H4 (cell line): ENCODE results near the gene SLC1A7. TPM values are rescaled to one million over a fixed set of nuclear protein-coding genes. Genes with fewer than 3 reads are reported as not detected.
"Not testable (repeated sequence)": the region's sequence is repeated elsewhere in the genome, so short reads cannot be mapped to it uniquely, and the experiment has no call there.

Source experiments
- DNase-seq: peaks from one replicate; pipeline ENCODE4 v3.0.0-alpha.2; 2015; ENCODE audit warnings: low spot score
- total RNA-seq: library from RNA; depleted of rRNA; stranded (reverse); fragments of >200 nt; shearing (Covaris generic); gene quantifications from 2 replicates; pipeline ENCODE4 v1.2.3, GENCODE V29; 2014; rRNA removed

The SLC1A7 gene
- 0.60 and 2.4 TPM in 2 replicates for total RNA-seq

DNA sequence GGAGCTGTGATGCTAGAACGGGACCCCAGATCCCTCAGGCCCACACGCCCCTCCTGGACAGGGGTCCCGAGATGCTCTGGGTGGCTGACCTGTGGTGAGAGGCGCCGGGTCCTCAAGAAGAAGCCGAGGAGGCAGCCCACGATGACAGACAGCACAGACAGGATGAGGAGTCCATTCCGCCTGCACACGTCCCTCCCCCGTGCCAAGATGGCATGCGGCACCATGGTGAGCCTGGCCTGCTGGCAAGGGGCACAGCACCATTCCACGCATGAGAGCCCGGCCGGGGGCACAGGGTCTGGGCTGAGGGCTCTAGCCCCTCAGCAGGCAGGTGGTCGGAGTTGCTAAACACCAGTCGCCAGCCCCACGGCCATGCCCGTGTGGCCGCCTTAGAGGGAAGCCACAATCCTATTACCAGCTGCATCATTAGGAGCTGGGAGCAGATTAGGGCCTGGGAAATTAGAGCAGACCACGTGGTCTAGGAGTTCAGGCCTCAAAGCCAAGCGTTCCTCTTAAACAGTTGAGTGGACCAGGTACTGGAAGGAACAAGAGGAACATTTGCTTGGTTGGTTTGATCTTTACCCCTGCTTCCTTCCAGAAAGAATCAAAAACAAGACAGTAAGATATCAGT is at the start of gene SLC1A7:
SLC1A7 (minus strand) TSS at position 413 of the 628 bp plus-strand sequence; CDS start at position 224, 189 bp downstream.
- no peak for DNase-seq

- no peak for DNase-seq
Measured at GRCh38 chr1:53190210-53190611, 47.8 kb upstream of the SLC1A7 start.

DNA sequence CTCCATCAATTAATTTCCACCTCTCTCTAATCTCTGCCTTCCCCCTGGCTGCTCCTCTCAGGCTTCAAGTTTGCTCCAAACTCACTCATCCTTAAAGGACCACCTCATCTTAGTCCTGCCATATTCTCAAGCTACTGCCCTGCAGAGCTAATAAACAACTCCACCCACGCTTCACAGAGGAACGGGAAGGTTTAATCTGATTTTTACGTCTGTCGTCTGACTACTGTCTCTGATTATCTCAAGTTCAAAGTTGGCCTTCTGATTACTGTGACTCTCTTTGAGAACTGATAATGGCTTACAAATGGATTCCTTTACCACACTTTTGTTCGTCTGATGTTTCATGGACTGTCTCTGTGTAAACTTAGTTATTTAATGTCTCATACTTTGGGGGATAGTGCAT is 46.6 kb upstream of the SLC1A7 start:
- no peak for DNase-seq

DNA sequence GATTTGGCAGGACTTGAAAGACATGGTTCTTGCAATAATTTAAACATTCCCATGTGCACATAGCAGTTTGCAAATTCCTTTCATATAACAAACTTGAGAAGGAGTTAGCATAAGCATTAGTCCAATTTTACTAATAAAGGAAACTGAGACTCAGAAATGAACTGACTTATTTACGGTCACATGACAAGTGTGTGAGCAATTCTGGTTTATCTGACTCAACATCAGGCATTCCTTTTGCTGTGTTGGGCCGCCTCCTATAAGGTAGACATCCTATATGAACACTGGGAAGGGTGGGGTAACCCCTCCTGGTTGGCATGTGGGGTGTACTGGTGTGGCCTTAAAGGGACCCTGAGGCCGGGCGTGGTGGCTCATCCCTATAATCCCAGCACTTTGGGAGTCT is 45.7 kb upstream of the SLC1A7 start:
- DNase-seq = no peak

DNA sequence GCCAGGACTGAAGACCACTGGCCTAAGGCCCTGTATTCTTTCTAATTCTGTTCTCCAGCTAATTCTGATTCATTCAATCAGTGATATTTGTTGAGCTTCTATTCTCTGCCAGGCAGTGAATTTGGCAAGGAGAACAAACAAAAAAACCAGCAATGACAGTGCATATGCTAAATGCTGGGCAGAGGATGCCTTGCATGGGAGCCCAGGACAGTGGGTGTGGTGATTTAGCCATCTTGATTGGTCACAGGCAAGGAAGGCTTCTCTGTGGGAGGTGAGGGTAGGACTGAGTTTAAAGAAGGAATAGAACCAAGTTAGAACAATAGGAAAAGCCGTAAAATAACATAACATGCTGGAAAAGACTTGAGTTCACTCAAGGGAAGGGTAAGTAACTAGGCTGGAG is 45.0 kb upstream of the SLC1A7 start:
- no peak for DNase-seq

DNA sequence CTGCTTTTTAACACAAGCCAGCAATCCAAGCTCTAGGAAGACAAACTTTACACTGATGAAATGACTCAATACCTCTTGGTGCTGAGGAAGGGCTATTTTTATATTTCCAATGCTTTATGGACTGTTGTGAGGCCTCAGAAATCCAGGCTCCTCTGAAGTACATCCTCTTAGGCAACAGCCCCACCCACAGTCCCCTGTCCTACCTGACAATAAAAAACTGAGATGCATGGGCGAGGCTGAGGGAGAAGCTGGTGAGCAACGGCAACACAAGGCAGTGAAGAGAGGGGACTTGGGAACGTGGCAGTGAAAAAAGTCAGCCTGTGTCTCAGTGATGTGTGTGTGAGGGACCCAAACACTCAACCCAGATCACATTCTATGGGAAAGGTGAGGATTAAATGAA is 44.1 kb upstream of the SLC1A7 start:
- DNase-seq = no peak

GRCh38 chr1:53185955-53186297 is 43.5 kb upstream of the SLC1A7 start:
- not testable (repeated sequence) for DNase-seq

DNA sequence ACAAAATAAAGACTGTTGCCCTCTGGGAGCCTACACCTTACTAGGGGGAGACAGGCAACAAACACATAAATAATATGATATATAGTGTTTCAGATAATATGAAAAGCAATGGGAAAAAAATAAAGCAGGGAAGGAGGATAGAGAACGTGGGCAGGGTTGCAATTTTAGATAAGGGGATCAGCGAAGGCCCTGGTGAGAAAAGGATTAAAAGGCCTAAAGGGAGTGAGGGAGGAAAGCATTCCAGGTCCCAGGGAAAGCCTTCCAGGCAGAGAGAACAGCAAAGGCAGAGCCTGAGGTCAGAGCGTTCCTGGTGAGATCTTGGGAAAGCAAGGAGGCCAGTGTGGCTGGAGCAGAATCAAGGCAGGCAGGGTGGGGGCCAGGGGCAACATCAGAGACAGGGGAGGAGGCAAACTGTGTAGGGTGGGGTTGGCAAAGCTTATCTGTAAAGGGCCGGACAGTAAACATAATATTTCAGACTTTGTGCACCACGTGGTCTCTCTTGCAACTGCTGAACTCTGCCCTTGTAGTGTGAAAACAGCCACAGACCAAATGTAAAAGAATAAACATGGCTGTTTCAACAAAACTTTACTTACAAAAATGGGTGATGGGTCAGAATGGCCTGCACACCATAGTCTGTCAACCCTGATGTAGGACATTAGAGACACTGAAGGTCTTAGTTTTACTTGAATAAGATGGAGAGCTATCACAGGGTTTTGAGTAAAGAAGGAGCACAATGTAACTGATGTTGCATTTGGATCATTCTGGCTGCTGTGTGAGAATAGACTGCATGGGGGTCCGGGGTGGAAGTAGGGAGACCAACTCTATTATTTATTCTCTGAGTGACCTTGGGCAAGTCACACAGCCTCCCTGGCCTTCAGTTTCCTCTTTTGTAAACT is 40.9 kb upstream of the SLC1A7 start:
- DNase-seq = no peak

DNA sequence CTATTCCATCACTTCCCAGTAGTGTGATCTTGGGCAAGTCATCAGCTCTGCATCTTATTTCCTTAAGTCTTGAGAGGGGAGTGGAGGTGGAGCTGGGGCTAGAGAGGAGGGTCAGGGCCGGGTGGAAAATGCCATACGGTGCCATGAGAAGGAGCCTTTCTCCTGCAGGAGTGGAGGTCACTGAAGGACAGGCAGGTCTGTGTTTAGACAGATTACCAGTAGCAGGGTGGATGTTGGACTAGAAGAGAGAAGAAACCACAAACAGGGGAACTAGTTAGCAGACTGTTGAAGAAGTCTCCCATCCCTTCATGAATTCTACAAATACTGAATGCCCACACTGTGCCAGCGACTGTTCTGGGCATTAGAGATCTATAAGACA is 40.3 kb upstream of the SLC1A7 start:
- DNase-seq = no peak

DNA sequence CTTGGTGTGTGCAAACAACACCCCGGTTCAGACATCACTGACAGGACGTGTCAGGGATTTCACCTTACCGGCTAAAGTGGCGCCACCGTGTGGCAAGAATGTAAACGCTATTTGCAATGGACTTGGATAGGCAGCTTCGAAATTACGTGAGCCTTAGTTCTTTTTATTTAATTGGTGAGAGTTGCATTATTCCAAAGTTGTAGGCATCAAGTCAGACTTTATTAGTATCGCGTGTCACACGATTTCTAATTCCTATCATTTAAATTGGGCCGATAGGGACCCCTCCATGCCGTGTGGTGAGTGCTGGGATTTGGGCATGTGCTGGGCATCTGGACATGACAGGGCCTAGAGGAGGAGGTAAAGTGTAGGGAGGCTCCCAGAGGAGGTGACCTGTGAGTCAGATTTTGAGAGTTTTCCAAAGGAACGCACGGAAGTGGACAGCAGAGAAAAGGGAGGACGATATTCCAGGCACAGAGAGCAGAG is 39.7 kb upstream of the SLC1A7 start:
- peak; percentile 78 for DNase-seq

- no peak for DNase-seq
Measured at GRCh38 chr1:53180951-53181350, 38.5 kb upstream of the SLC1A7 start.

DNA sequence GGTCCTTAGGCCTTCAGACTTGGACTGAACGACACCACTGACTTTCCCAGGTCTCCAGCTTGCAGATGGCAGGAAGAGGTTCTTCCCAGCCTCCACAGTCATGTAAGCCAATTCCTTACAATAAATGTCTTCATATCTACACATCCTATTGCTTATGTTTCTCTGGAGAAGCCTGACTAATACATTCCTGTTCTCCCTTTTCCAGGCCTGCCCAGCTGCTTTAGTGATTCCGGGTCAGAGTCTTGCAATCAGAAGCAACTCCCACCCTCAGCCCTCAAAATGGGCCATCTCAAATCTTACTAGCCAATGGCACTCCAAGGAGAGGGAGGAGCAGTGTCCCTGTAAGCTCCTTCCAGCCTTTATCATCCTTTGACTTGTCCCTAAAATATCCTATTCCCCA is 37.8 kb upstream of the SLC1A7 start:
- no peak for DNase-seq

DNA sequence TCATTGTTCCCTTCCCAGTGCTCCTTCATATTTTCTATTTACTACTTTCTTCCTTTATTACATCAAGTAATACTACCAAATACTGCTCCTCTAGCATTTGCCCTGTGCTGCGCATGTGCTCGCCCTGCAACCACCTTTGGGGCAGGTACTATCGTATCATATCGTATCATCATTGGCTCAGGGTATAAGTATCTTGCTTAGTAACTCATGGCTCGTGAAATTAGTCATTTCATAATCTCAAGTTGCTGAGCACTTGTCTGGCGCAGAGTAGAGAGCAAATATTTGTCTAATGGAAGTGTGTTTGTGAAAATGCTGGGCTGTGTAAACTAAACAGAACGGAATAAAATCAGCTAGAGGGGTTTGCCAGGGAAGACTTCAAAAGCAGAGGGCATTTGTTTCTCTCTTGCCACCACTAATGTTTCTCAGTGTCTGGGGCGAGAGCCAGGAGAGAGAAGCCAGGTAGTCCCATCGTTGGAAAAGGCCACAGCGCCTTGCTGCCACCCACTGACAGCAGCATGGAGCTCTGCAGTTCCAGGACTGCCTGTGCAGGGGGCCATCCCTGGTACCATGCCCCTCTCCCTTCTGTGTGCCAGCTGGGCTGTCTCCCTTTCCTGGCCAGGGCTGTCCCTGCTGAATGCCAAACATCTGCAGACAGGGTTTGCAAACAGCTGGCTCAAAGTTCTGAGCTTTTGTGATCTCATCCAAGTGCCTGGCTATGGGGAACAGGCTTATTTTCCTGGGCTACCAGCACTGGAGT is 34.2 kb upstream of the SLC1A7 start:
- peak; percentile 61 for DNase-seq

- no peak for DNase-seq
Measured at GRCh38 chr1:53174971-53175913, 32.8 kb upstream of the SLC1A7 start.

DNA sequence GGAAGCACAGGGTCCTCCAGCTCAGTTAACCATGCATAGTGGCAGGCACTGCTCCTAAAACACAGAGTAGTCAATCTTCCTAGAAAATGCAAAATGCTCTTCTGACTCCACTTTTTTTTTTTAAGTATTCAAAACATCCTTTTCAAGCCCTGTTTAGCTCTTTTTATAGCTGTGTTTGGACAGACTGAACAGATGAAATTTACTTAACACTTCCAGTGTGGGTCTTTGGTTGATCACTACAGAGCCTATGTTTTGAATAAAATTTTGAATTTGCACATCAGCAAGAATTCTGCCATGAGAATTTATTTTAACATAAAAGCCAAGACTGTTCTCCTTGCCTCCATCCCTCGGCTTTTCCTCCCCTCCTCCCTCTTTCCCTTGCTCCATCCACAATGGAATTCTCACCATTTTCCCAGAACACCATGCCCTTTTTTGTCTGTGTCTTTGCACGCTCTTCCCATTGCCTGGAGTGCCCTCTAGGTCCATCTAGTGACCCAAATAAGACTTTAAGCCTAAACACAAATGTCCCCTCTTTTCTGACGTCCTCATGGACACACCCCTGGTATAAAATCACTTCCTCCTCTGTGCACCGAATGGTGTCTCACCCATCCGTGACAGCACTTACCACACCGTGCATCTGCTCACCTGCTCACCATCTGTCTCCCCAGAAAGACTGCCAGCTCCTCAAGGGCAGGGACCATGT is 30.1 kb upstream of the SLC1A7 start:
- peak; percentile 78 for DNase-seq

GRCh38 chr1:53166912-53167311 is 24.5 kb upstream of the SLC1A7 start:
- no peak for DNase-seq

GRCh38 chr1:53166366-53166765 is 23.9 kb upstream of the SLC1A7 start:
- DNase-seq = no peak

- DNase-seq = no peak
Measured at GRCh38 chr1:53165408-53165961, 23.0 kb upstream of the SLC1A7 start.

DNA sequence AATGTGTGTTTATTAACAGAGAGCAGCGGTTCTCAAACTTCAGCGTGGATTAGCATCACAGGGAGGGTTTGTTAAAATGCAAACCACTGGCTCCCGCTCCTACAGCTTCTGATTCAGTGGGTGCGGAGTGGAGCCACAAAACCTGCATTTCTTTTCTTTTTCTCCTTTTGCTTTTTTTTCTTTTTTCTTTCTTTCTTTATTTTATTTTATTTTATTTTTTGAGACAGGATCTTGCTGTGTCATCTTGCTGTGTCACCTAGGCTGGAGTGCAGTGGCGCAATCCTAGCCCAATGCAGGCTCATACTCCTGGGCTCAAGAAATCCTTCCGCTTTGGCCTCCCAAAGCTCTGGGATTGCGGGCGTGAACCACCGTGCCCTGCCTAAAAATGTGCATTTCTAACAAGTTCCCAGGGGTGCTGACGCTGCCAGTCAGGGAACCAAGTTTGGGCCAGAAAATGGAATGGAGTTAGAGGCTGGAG is 20.9 kb upstream of the SLC1A7 start:
- DNase-seq = no peak

DNA sequence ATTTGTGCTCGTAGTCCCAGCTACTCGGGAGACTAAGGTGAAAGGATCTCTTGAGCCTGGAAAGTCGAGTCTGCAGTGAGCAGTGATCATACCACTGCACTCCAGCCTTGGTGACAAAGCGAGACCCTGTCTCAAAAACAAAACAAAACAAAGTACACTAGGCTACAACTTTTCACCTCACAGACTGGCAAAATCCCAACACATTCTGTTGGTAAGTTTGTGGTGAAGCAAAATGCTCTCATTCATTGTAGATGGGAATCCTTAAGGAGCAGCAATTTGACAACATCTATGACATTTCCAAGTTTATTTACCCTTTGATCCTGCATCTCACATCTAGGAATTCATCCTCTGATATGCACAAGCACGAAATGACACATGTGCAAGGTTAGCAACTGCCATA is 20.2 kb upstream of the SLC1A7 start:
- no peak for DNase-seq
